ENCODE data around the gene LRP6. TPM values are rescaled to one million over a fixed set of nuclear protein-coding genes. Genes with fewer than 3 reads are reported as not detected.

Gene LRP6
- total RNA-seq, 1 donor from 2014 or later: 56.2 TPM

DNA sequence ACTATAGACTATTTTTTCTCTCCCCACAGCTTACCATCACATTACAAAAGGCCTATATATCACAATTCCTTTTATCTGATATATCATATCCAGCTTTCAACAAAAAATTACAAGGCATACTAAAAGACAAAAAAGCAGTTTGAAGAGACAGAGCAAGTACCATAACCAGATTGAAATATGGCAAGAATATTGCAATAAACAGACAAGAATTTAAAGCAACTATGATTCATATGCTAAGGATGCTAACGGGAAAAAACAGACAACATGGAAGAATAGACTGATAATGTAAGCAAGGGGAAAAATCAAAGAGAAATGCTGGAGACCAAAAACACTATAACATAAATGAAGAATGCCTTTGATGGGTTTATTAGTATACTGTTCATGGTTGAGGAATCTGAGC, 40.7 kb downstream of the LRP6 start:
- Mint-ChIP-seq H3K27ac (ENCODE audit: unreplicated experiment) (no peak overlapping the region), H3K27me3 (ENCODE audit: low read depth) (no peaks in the 10 kb centered on the region), H3K4me3 (no peak overlapping the region), H3K36me3 (ENCODE audit: low read depth) (peaks cover 16% of the 10 kb centered on the region), H3K4me1 (peaks cover 32% of the 10 kb centered on the region), H3K9me3 (peaks cover 4% of the 10 kb centered on the region)
- DNase-seq (ENCODE audit: low read depth, low spot score): no peak
- TF ChIP-seq, protein P1, sequence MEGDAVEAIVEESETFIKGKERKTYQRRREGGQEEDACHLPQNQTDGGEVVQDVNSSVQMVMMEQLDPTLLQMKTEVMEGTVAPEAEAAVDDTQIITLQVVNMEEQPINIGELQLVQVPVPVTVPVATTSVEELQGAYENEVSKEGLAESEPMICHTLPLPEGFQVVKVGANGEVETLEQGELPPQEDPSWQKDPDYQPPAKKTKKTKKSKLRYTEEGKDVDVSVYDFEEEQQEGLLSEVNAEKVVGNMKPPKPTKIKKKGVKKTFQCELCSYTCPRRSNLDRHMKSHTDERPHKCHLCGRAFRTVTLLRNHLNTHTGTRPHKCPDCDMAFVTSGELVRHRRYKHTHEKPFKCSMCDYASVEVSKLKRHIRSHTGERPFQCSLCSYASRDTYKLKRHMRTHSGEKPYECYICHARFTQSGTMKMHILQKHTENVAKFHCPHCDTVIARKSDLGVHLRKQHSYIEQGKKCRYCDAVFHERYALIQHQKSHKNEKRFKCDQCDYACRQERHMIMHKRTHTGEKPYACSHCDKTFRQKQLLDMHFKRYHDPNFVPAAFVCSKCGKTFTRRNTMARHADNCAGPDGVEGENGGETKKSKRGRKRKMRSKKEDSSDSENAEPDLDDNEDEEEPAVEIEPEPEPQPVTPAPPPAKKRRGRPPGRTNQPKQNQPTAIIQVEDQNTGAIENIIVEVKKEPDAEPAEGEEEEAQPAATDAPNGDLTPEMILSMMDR (conservative IDR thresholded peaks at IDR 0.05): no peak

DNA sequence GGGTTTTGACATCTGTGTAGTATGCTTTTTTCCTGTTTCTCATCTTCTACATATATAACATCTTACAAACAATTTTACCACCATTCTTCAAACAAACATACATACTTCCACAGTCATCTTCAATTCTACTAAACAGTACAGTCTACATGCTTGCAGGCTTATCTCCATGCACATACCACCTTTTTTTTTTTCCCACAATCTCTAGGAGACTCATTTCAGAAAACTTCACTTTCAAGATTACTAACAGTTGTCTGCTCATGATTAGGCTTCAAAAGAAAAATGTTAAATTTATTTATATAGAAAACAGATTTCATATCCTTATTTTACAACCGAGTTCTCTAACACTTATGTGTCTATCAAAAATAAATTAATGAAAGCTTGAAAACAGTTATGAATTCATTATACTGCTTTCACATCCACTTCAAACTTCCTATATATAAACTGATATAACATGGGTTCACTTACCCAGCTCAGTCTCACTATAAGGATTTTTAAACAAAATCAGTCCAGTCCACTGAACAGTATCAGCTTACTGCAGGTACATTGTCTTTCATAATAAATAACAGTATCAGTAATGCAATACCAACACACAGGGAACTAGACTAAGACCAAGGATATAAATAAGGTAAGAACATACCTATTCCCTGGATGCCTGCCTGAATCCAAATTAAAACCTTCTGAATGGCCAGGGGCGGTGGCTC, 42.5 kb downstream of the LRP6 start:
- TF ChIP-seq, protein P1 (conservative IDR thresholded peaks at IDR 0.05): no peak
- DNase-seq (ENCODE audit: low read depth, low spot score): no peak
- Mint-ChIP-seq H3K27ac (ENCODE audit: unreplicated experiment) (no peak overlapping the region), H3K4me1 (peaks cover 33% of the 10 kb centered on the region), H3K4me3 (no peak overlapping the region), H3K27me3 (ENCODE audit: low read depth) (no peaks in the 10 kb centered on the region), H3K9me3 (peaks cover 4% of the 10 kb centered on the region), H3K36me3 (ENCODE audit: low read depth) (peaks cover 16% of the 10 kb centered on the region)

GRCh38 chr12:12221560-12221959, 45.3 kb downstream of the LRP6 start:
- H3K27ac Mint-ChIP-seq (ENCODE audit: unreplicated experiment): no peak overlapping the region

GRCh38 chr12:12219664-12220063, 47.2 kb downstream of the LRP6 start:
- TF ChIP-seq, protein P1 (conservative IDR thresholded peaks at IDR 0.05): no peak
- H3K9me3 Mint-ChIP-seq: peaks cover 3% of the 10 kb centered on the region
- no peaks in the 10 kb centered on the region for H3K27me3 Mint-ChIP-seq (ENCODE audit: low read depth)
- peak overlapping the region; percentile 35 for H3K27ac Mint-ChIP-seq (ENCODE audit: unreplicated experiment)
- no peaks in the 10 kb centered on the region for H3K36me3 Mint-ChIP-seq (ENCODE audit: low read depth)
- peak overlapping the region; percentile 6 for H3K4me3 Mint-ChIP-seq
- peaks cover 51% of the 10 kb centered on the region for H3K4me1 Mint-ChIP-seq
- no peak for DNase-seq (ENCODE audit: low read depth, low spot score)

More at GRCh38 chr12:12221560-12221959, 45.3 kb downstream of the LRP6 start:
- no peak overlapping the region for H3K4me3 Mint-ChIP-seq
- peaks cover 7% of the 10 kb centered on the region for H3K9me3 Mint-ChIP-seq
- H3K4me1 Mint-ChIP-seq: peaks cover 50% of the 10 kb centered on the region
- no peak for DNase-seq (ENCODE audit: low read depth, low spot score)
- no peaks in the 10 kb centered on the region for H3K27me3 Mint-ChIP-seq (ENCODE audit: low read depth)
- TF ChIP-seq, protein P1 (conservative IDR thresholded peaks at IDR 0.05): no peak
- H3K36me3 Mint-ChIP-seq (ENCODE audit: low read depth): peaks cover 10% of the 10 kb centered on the region

DNA sequence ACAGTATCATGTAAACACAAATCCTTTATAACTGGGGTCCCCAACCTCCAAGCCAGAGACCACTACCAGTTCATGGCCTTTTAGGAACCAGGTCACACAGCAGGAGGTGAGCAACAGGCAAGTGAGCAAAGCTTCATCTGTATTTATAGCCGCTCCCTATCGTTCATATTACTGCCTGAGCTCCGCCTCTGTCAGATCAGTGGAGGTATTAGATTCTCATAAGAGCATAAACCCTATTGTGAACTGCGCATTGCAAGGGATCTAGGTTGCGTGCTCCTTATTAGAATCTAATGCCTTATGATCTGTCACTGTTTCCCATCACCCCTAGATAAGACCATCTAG, 49.9 kb downstream of the LRP6 start:
- no peak for DNase-seq (ENCODE audit: low read depth, low spot score)
- TF ChIP-seq, protein P1 (conservative IDR thresholded peaks at IDR 0.05): no peak
- Mint-ChIP-seq H3K36me3 (ENCODE audit: low read depth) (no peaks in the 10 kb centered on the region), H3K27ac (ENCODE audit: unreplicated experiment) (no peak overlapping the region), H3K4me1 (peaks cover 62% of the 10 kb centered on the region), H3K27me3 (ENCODE audit: low read depth) (no peaks in the 10 kb centered on the region), H3K4me3 (peak overlapping the region; percentile 7), H3K9me3 (peaks cover 3% of the 10 kb centered on the region)
